Peyer's patch (tissue), 4 donors: ENCODE data around the gene METTL4. TPM values are rescaled to one million over a fixed set of nuclear protein-coding genes. Genes with fewer than 3 reads are reported as not detected.
A peak's percentile ranks its signal among the peaks of the same experiment; 100 is the strongest.

Experiments used
- DNase-seq, 3 donors: peaks; one replicate each; pipeline ENCODE4 v3.0.0-alpha.2; 2017 to 2019
- H3K27ac ChIP-seq, 4 donors: fragments of 200-600 bp; sonication (generic); one replicate each; pipeline ENCODE4 v1.5.1; 2016 to 2019
- H3K27me3 ChIP-seq, 2 donors: fragments of 200-600 bp; sonication (generic); one replicate each; pipeline ENCODE4 v1.5.1; 2019
- H3K36me3 ChIP-seq, 3 donors: fragments of 200-600 bp; sonication (generic); one replicate each; pipeline ENCODE4 v1.5.1; 2016 to 2019
- H3K4me1 ChIP-seq, 4 donors: fragments of 200-600 bp; sonication (generic); one replicate each; pipeline ENCODE4 v1.5.1; 2016 to 2019
- H3K4me3 ChIP-seq, 4 donors: fragments of 200-600 bp; sonication (generic); 1 replicate in 3 of 4; 2 replicates in 1 of 4; pipeline ENCODE4 v1.5.1; 2016 to 2019; ENCODE audit warnings: mild to moderate bottlenecking in 1 of 4
- H3K9me3 ChIP-seq, 4 donors: fragments of 200-600 bp; sonication (generic); one replicate each; pipeline ENCODE4 v1.5.1; 2016 to 2019; ENCODE audit warnings: mild to moderate bottlenecking in 1 of 4
- POLR2A ChIP-seq, 2 donors: fragments of 450-650 bp; IDR thresholded peaks; one replicate each; pipeline ENCODE4 v1.5.1; 2017; ENCODE audit warnings: antibody characterized with exemption in 2 of 2, mild to moderate bottlenecking in 2 of 2, moderate library complexity in 2 of 2
- total RNA-seq, 4 donors: library from RNA; depleted of rRNA; stranded (reverse); fragments of >200 nt; gene quantifications; one replicate each; pipeline ENCODE4 v1.1.0, GENCODE V29; 2016
- TF ChIP-seq, protein P1 (sequence below), 6 experiments: fragments of 450-650 bp in 4 of 6; fragments of 200-600 bp in 2 of 6; sonication (generic) in 1 of 6; IDR thresholded peaks; one replicate each; pipeline ENCODE4 v1.5.1; 2017 to 2019; ENCODE audit warnings: antibody characterized with exemption in 6 of 6, mild to moderate bottlenecking in 3 of 6, moderate library complexity in 1 of 6

METTL4 gene
- total RNA-seq, 4 donors from 2014 or later = 7.9 to 12.4 (median 9.0) TPM

DNA sequence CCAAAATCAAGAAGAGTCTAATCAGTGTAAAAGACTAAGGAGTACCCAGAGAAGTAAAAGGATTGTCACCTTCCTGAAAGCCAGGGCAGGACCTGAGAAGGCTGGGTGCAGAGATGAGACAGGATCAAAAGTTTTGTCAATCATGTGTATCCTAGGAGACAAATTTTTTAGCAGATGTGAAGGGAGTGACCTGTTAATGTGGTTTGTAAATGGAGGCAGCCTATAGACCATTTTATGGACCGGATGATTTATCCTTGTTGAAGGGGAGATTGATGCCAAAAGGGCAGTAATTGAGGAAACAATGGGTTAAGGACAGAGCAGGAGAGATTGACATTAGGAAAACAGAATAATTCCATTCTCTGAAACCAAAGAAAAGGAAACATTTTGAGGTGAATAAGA lies 865 bp upstream of the METTL4 start:
- H3K27me3 ChIP-seq = no peaks in the 10 kb centered on the region
- no peaks in the 10 kb centered on the region for H3K9me3 ChIP-seq
- H3K27ac ChIP-seq = peak overlapping the region in 1 of 4 donors; percentile 97
- H3K4me1 ChIP-seq = peaks cover 0 to 32% (median 0%) of the 10 kb centered on the region in 4 donors
- no peak for DNase-seq
- H3K36me3 ChIP-seq = no peaks in the 10 kb centered on the region
- TF ChIP-seq, protein P1, sequence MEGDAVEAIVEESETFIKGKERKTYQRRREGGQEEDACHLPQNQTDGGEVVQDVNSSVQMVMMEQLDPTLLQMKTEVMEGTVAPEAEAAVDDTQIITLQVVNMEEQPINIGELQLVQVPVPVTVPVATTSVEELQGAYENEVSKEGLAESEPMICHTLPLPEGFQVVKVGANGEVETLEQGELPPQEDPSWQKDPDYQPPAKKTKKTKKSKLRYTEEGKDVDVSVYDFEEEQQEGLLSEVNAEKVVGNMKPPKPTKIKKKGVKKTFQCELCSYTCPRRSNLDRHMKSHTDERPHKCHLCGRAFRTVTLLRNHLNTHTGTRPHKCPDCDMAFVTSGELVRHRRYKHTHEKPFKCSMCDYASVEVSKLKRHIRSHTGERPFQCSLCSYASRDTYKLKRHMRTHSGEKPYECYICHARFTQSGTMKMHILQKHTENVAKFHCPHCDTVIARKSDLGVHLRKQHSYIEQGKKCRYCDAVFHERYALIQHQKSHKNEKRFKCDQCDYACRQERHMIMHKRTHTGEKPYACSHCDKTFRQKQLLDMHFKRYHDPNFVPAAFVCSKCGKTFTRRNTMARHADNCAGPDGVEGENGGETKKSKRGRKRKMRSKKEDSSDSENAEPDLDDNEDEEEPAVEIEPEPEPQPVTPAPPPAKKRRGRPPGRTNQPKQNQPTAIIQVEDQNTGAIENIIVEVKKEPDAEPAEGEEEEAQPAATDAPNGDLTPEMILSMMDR (IDR thresholded peaks at IDR 0.05) = no peak
- TF ChIP-seq POLR2A (IDR thresholded peaks at IDR 0.05) = no peak
- peak overlapping the region in 3 of 4 donors; percentile 56 to 84 (median 72) for H3K4me3 ChIP-seq

DNA sequence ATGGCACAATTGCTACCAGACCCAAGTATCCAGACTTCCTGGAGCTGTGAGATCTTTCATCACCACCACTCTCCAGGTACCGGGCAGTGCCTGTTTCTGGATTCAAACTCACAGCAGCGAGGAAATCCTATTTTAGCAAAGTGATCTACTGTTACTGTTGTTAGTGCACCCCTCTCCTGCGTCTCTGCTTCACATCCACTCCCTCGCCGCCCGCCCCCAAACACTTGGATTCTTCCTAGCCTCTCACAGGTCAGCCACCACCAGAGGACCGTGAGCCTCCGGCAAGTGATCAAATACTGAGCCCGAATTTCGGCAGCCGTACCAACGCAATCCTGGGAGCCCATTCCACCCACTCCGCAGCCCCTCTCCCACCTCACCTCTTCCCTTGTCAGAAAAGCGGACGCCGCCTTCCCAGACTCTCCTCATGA lies 519 bp downstream of the METTL4 start:
- H3K4me3 ChIP-seq = peak overlapping the region; percentile 56 to 84 (median 65)
- H3K4me1 ChIP-seq = peaks cover 0 to 32% (median 0%) of the 10 kb centered on the region in 4 donors
- H3K36me3 ChIP-seq = no peaks in the 10 kb centered on the region
- H3K27me3 ChIP-seq = no peaks in the 10 kb centered on the region
- peak overlapping the region; percentile 87 to 97 (median 94) for H3K27ac ChIP-seq
- H3K9me3 ChIP-seq = no peaks in the 10 kb centered on the region
- DNase-seq = peak; percentile 72 to 85 (median 77)
- TF ChIP-seq POLR2A (IDR thresholded peaks at IDR 0.05) = no peak
- TF ChIP-seq, protein P1 (IDR thresholded peaks at IDR 0.05) = peak in 3 of 6 experiments; percentile 14 to 34 (median 32)

DNA sequence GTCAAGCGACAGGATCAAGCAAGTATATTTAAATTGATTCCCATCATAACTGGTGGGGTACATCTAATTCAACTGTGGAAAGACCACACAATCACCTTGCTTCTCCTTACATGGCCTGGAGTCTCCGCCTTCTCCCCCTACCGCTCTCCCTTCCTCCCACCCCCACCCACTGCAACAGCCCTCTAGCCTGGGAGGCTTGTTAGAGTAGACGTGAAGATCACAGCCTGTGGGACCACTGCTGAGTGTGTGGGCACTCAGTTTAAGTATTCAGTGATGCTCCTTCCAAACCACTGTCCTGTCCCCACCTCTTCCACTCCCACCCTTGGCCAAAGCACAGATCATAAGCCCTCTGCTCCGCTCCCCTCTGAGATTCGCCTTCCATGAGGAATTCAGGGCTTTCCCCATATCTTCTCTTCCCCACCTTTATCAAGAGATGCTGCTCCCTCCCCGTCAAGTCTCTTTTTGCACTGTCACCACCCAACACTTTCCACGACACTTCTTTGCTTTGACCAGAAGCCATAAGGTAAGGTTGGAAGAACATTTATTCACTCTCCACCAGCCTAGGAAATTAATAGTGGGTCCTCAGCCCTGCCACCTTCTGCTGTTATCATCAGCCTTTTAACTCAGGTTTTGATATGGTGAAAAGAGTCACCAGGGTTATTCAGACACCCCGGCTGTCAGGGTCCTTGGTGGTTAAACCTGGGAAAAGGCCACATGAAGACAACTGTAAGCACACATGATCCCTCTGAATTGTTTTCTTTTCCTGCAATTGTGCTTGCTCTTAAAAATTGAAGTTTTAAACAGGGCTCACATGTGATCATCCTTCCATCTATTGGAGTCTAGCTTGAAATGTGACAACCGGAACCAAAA lies 1.7 kb downstream of the METTL4 start:
- Histone ChIP-seq H3K4me1 (peaks cover 0 to 36% (median 0%) of the 10 kb centered on the region in 4 donors), H3K9me3 (no peaks in the 10 kb centered on the region), H3K27me3 (no peaks in the 10 kb centered on the region), H3K4me3 (peak overlapping the region in 1 of 4 donors; percentile 84), H3K27ac (no peak overlapping the region), H3K36me3 (no peaks in the 10 kb centered on the region)
- DNase-seq = no peak
- TF ChIP-seq POLR2A (IDR thresholded peaks at IDR 0.05) = no peak
- TF ChIP-seq, protein P1 (IDR thresholded peaks at IDR 0.05) = no peak

DNA sequence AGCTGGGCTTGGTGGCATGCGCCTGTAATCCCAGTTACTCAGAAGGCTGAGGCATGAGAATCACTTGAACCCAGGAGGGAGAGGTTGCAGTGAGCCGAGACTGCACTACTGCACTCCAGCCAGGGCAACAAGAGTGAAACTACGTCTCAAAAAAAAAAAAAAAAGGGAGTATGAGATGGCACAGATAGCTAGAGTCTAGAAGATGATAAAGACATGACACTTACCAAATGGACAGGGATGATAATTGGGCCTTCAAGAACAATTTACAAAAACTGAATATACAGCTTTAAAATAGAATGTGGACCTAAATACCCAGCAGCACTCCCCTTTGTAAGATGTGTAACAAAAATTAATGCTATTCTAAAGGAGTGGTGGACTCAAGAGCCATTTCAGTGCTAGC lies 2.7 kb downstream of the METTL4 start:
- no peaks in the 10 kb centered on the region for H3K27me3 ChIP-seq
- no peaks in the 10 kb centered on the region for H3K9me3 ChIP-seq
- no peak overlapping the region for H3K4me3 ChIP-seq
- H3K27ac ChIP-seq = no peak overlapping the region
- no peak for TF ChIP-seq POLR2A (IDR thresholded peaks at IDR 0.05)
- TF ChIP-seq, protein P1 (IDR thresholded peaks at IDR 0.05) = no peak
- no peaks in the 10 kb centered on the region for H3K36me3 ChIP-seq
- H3K4me1 ChIP-seq = peaks cover 0 to 36% (median 0%) of the 10 kb centered on the region in 4 donors
- no peak for DNase-seq

DNA sequence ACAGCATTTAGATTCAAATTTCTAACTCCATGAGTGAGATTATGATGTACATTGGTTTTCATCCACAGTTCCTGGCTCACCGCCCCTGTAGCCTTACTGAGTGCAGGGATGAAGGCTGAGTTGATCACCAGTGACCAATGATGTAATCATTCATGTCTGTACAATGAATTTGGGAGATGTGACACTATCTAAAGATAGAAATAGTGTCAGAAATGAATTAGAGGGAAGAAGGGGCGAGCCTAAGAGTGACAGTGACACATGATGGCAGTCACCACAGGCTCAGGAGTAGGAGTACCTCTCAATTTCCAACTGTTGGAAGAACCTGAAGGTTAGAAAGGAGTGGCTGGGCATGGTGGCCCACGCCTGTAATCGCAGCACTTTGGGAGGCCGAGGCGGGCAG lies 3.2 kb downstream of the METTL4 start:
- no peak overlapping the region for H3K27ac ChIP-seq
- TF ChIP-seq, protein P1 (IDR thresholded peaks at IDR 0.05) = no peak
- TF ChIP-seq POLR2A (IDR thresholded peaks at IDR 0.05) = no peak
- H3K4me1 ChIP-seq = peaks cover 0 to 33% (median 0%) of the 10 kb centered on the region in 4 donors
- no peaks in the 10 kb centered on the region for H3K27me3 ChIP-seq
- H3K4me3 ChIP-seq = no peak overlapping the region
- DNase-seq = no peak
- H3K36me3 ChIP-seq = no peaks in the 10 kb centered on the region
- no peaks in the 10 kb centered on the region for H3K9me3 ChIP-seq
